ENCODE results near the gene ALG6.
"Not testable (repeated sequence)": the region's sequence is repeated elsewhere in the genome, so short reads cannot be mapped to it uniquely, and the experiment has no call there.

The ALG6 gene

DNA sequence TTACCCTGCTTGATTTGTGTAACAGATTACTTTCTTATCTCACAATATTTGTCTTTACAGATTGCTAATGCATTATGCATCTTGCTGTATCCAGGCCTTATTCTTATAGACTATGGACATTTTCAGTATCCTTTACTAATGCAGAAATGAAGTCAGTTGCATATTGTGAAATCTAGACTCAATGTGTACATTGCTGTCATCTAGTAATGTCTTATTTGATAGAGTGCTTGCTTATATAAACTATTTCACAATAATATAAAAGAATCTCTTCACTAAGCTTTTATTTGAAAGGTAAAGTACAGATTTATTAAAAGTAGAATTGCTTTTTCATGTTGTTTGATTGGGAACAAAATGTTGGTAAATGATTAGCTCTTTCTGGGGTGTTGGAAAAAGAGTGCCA, 39.6 kb downstream of the ALG6 start:
- CTCF ChIA-PET = no interaction called here
- no peaks in the 10 kb centered on the region for H3K27me3 ChIP-seq (replicated peaks in 2 of 5; ENCODE audit: control insufficient read depth in 4 of 5, insufficient read depth in 5 of 5, low read length in 4 of 5)
- H3K36me3 ChIP-seq (ENCODE audit: control insufficient read depth in 4 of 4, insufficient read depth in 4 of 4, low read length in 3 of 4) = peaks cover 0 to 11% (median 6%) of the 10 kb centered on the region in 4 experiments
- POLR2A ChIA-PET = no interaction called here
- no peaks in the 10 kb centered on the region for H3K4me1 ChIP-seq (ENCODE audit: control extremely low read depth in 1 of 4, control insufficient read depth in 4 of 4, insufficient read depth in 4 of 4, low read length in 3 of 4)
- DNase-seq = no peak
- H3K27ac ChIP-seq (ENCODE audit: insufficient read depth in 1 of 2, low read depth in 1 of 2, low read length in 2 of 2, poor library complexity in 1 of 2, severe bottlenecking in 2 of 2) = no peak overlapping the region
- H3K4me3 ChIP-seq (ENCODE audit: control insufficient read depth in 1 of 7, extremely low read depth in 1 of 7, insufficient read depth in 4 of 7, low read depth in 2 of 7, low read length in 6 of 7) = no peak overlapping the region
- H3K9me3 ChIP-seq (ENCODE audit: control extremely low read depth in 1 of 5, control insufficient read depth in 4 of 5, insufficient read depth in 2 of 5, low read depth in 1 of 5, low read length in 4 of 5) = no peaks in the 10 kb centered on the region

DNA sequence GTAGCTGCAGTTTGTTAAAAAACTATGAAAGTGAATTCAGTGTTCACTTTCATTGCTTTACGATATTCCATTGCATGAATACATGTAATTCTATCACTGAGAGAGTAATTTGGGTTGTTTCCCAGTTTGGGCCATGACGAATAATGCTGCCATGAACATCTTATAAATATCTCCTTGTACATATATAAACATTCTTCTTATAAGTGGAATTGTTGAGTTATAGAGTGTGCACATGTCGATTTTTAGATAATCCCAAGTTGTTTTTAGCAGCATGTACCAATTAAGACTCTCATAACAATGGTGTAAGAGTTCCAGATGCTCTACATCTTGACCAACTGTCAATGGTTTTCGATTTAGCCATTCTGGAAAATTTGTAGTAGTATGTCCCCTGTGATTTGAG, 40.9 kb downstream of the ALG6 start:
- H3K9me3 ChIP-seq (ENCODE audit: control extremely low read depth in 1 of 5, control insufficient read depth in 4 of 5, insufficient read depth in 2 of 5, low read depth in 1 of 5, low read length in 4 of 5) = no peaks in the 10 kb centered on the region
- H3K27ac ChIP-seq (ENCODE audit: insufficient read depth in 1 of 2, low read depth in 1 of 2, low read length in 2 of 2, poor library complexity in 1 of 2, severe bottlenecking in 2 of 2) = no peak overlapping the region
- H3K4me3 ChIP-seq (ENCODE audit: control insufficient read depth in 1 of 7, extremely low read depth in 1 of 7, insufficient read depth in 4 of 7, low read depth in 2 of 7, low read length in 6 of 7) = no peak overlapping the region
- WGBS (ENCODE audit: insufficient coverage) = 100% methylated on average over 1 of the region's 4 CpGs
- POLR2A ChIA-PET = no interaction called here
- no peaks in the 10 kb centered on the region for H3K27me3 ChIP-seq (replicated peaks in 2 of 5; ENCODE audit: control insufficient read depth in 4 of 5, insufficient read depth in 5 of 5, low read length in 4 of 5)
- CTCF ChIA-PET = no interaction called here
- H3K36me3 ChIP-seq (ENCODE audit: control insufficient read depth in 4 of 4, insufficient read depth in 4 of 4, low read length in 3 of 4) = peaks cover 3 to 14% (median 9%) of the 10 kb centered on the region in 4 experiments
- DNase-seq = no peak
- no peaks in the 10 kb centered on the region for H3K4me1 ChIP-seq (ENCODE audit: control extremely low read depth in 1 of 4, control insufficient read depth in 4 of 4, insufficient read depth in 4 of 4, low read length in 3 of 4)

DNA sequence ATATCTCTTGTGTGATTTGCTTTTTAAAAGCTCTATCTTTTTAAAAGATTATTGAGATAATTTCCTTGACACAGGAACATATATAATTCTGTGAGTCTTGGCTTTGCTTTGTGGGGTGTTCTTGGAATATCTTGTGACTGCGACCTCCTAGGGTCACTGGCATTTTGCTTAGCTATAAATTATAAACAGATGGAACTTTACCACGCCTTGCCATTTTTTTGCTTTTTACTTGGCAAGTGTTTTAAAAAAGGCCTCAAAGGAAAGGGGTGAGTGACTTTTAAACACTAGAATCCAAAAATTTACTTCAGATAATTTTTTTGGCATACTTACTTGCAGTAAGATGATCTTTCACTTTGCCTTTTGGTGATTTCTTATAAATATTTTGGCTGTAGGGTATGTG, 43.6 kb downstream of the ALG6 start:
- no CpG with 5 or more reads among the region's 2 CpGs for WGBS (ENCODE audit: insufficient coverage)
- no peak for DNase-seq
- no peak overlapping the region for H3K4me3 ChIP-seq (ENCODE audit: control insufficient read depth in 1 of 7, extremely low read depth in 1 of 7, insufficient read depth in 4 of 7, low read depth in 2 of 7, low read length in 6 of 7)
- no peaks in the 10 kb centered on the region for H3K27me3 ChIP-seq (replicated peaks in 2 of 5; ENCODE audit: control insufficient read depth in 4 of 5, insufficient read depth in 5 of 5, low read length in 4 of 5)
- H3K9me3 ChIP-seq (ENCODE audit: control extremely low read depth in 1 of 5, control insufficient read depth in 4 of 5, insufficient read depth in 2 of 5, low read depth in 1 of 5, low read length in 4 of 5) = no peaks in the 10 kb centered on the region
- no peaks in the 10 kb centered on the region for H3K4me1 ChIP-seq (ENCODE audit: control extremely low read depth in 1 of 4, control insufficient read depth in 4 of 4, insufficient read depth in 4 of 4, low read length in 3 of 4)
- POLR2A ChIA-PET = no interaction called here
- H3K36me3 ChIP-seq (ENCODE audit: control insufficient read depth in 4 of 4, insufficient read depth in 4 of 4, low read length in 3 of 4) = peaks cover 5 to 14% (median 10%) of the 10 kb centered on the region in 4 experiments
- H3K27ac ChIP-seq (ENCODE audit: insufficient read depth in 1 of 2, low read depth in 1 of 2, low read length in 2 of 2, poor library complexity in 1 of 2, severe bottlenecking in 2 of 2) = no peak overlapping the region
- CTCF ChIA-PET = interaction anchor here (0.7 to 1.7 kb wide), 2 partner anchors 13 to 135 kb away, joined by 3 to 5 read pairs; no protein-coding TSS in a partner anchor

DNA sequence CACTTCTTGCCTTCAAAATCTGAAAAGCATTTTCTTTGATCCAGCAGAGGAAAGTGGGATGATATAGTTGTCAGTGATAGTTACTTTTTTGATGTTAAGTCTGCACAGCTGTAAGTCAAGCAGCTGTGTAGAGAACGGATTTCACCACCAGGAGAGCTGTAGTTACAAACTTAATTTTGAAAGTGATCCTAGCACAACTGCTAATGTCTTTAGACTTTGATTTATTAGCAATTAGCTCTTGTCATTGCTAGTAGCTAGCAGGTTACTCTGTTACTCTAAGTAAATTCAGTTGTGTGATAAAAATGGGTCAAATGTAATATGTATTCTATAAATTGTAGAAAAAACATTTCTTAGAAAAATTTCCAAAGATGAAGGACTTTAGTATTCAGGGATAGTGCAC, 46.0 kb downstream of the ALG6 start:
- H3K27ac ChIP-seq (ENCODE audit: insufficient read depth in 1 of 2, low read depth in 1 of 2, low read length in 2 of 2, poor library complexity in 1 of 2, severe bottlenecking in 2 of 2) = no peak overlapping the region
- H3K9me3 ChIP-seq (ENCODE audit: control extremely low read depth in 1 of 5, control insufficient read depth in 4 of 5, insufficient read depth in 2 of 5, low read depth in 1 of 5, low read length in 4 of 5) = no peaks in the 10 kb centered on the region
- POLR2A ChIA-PET = no interaction called here
- H3K4me3 ChIP-seq (ENCODE audit: control insufficient read depth in 1 of 7, extremely low read depth in 1 of 7, insufficient read depth in 4 of 7, low read depth in 2 of 7, low read length in 6 of 7) = no peak overlapping the region
- H3K4me1 ChIP-seq (ENCODE audit: control extremely low read depth in 1 of 4, control insufficient read depth in 4 of 4, insufficient read depth in 4 of 4, low read length in 3 of 4) = no peaks in the 10 kb centered on the region
- no CpG with 5 or more reads among the region's 1 CpG for WGBS (ENCODE audit: insufficient coverage)
- CTCF ChIA-PET = interaction anchor here (1.1 kb wide), 2 partner anchors 26 to 82 kb away, joined by 3 read pairs; no protein-coding TSS in a partner anchor
- H3K36me3 ChIP-seq (ENCODE audit: control insufficient read depth in 4 of 4, insufficient read depth in 4 of 4, low read length in 3 of 4) = peaks cover 5 to 14% (median 9%) of the 10 kb centered on the region in 4 experiments
- no peak for DNase-seq
- H3K27me3 ChIP-seq (replicated peaks in 2 of 5; ENCODE audit: control insufficient read depth in 4 of 5, insufficient read depth in 5 of 5, low read length in 4 of 5) = no peaks in the 10 kb centered on the region

DNA sequence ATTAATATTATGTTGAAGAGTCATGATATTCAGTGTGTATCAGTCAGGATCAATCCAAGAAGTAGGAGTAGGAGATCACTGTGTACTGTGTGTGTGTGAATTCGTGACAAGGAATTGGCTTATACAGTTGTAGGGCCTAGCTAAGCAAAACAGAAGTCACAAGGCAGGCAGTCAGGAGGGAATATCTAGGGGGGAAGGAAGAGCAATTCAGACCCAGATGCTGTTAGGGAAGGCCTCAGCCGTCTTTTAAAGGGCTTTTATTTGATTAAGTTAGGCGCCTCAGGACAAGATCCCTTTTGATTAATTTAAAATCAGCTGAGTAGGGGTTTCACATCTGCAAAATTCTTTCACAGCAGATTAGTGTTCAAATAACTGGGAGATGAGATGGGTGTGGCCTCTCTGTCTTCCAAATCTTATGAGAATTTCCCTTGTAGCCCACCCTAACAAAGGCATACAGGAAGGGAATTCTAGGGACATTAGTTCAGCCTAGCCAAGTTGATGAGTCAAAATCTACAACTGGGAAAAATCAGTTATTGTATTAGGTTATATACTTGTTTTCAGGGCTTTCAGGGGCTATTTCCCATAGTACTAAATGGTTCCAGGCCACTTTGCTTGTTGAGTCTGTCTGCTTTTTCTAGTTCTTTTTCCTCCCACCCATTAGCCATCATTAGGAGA, 47.4 kb downstream of the ALG6 start:
- ChIA-PET CTCF (interaction anchor here (1.5 to 2.0 kb wide), 2 partner anchors 10 to 14 kb away, joined by 3 to 8 read pairs; no protein-coding TSS in a partner anchor), POLR2A (no interaction called here)
- no peaks in the 10 kb centered on the region for H3K9me3 ChIP-seq (ENCODE audit: control extremely low read depth in 1 of 5, control insufficient read depth in 4 of 5, insufficient read depth in 2 of 5, low read depth in 1 of 5, low read length in 4 of 5)
- H3K27me3 ChIP-seq (replicated peaks in 2 of 5; ENCODE audit: control insufficient read depth in 4 of 5, insufficient read depth in 5 of 5, low read length in 4 of 5) = no peaks in the 10 kb centered on the region
- H3K4me1 ChIP-seq (ENCODE audit: control extremely low read depth in 1 of 4, control insufficient read depth in 4 of 4, insufficient read depth in 4 of 4, low read length in 3 of 4) = no peaks in the 10 kb centered on the region
- no peak overlapping the region for H3K27ac ChIP-seq (ENCODE audit: insufficient read depth in 1 of 2, low read depth in 1 of 2, low read length in 2 of 2, poor library complexity in 1 of 2, severe bottlenecking in 2 of 2)
- 100% methylated on average over 3 of the region's 3 CpGs for WGBS (ENCODE audit: insufficient coverage)
- H3K36me3 ChIP-seq (ENCODE audit: control insufficient read depth in 4 of 4, insufficient read depth in 4 of 4, low read length in 3 of 4) = peaks cover 5 to 12% (median 7%) of the 10 kb centered on the region in 4 experiments
- DNase-seq = no peak
- no peak overlapping the region for H3K4me3 ChIP-seq (ENCODE audit: control insufficient read depth in 1 of 7, extremely low read depth in 1 of 7, insufficient read depth in 4 of 7, low read depth in 2 of 7, low read length in 6 of 7)

DNA sequence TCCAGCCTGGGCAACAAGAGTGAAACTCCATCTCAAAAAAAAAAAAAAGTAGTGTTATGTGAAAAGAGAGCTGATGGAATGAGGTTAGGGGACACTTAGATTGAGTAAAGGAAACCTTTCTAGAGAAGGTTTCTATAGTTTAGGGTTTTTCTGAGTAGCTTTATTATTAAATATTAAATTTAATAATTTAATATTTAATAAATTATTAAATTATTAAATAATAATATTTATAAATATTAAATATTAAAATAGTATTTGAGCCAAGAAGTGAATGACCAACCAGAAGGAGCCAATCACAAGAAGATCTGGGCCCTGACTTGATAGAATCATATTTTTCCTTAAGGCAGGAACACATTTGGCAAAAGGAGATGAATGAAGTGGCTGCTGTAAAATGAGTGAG, 50.7 kb downstream of the ALG6 start:
- POLR2A ChIA-PET = interaction anchor here (0.7 kb wide), 1 partner anchor 11 kb away, joined by 6 read pairs; no protein-coding TSS in a partner anchor
- CTCF ChIA-PET = interaction anchor here (1.3 kb wide), 1 partner anchor 13 kb away, joined by 4 read pairs; no protein-coding TSS in a partner anchor
- peaks cover 0 to 6% (median 4%) of the 10 kb centered on the region in 4 experiments for H3K36me3 ChIP-seq (ENCODE audit: control insufficient read depth in 4 of 4, insufficient read depth in 4 of 4, low read length in 3 of 4)
- no peaks in the 10 kb centered on the region for H3K4me1 ChIP-seq (ENCODE audit: control extremely low read depth in 1 of 4, control insufficient read depth in 4 of 4, insufficient read depth in 4 of 4, low read length in 3 of 4)
- no peaks in the 10 kb centered on the region for H3K27me3 ChIP-seq (replicated peaks in 2 of 5; ENCODE audit: control insufficient read depth in 4 of 5, insufficient read depth in 5 of 5, low read length in 4 of 5)
- H3K27ac ChIP-seq (ENCODE audit: insufficient read depth in 1 of 2, low read depth in 1 of 2, low read length in 2 of 2, poor library complexity in 1 of 2, severe bottlenecking in 2 of 2) = no peak overlapping the region
- H3K9me3 ChIP-seq (ENCODE audit: control extremely low read depth in 1 of 5, control insufficient read depth in 4 of 5, insufficient read depth in 2 of 5, low read depth in 1 of 5, low read length in 4 of 5) = no peaks in the 10 kb centered on the region
- no peak overlapping the region for H3K4me3 ChIP-seq (ENCODE audit: control insufficient read depth in 1 of 7, extremely low read depth in 1 of 7, insufficient read depth in 4 of 7, low read depth in 2 of 7, low read length in 6 of 7)
- no peak for DNase-seq

DNA sequence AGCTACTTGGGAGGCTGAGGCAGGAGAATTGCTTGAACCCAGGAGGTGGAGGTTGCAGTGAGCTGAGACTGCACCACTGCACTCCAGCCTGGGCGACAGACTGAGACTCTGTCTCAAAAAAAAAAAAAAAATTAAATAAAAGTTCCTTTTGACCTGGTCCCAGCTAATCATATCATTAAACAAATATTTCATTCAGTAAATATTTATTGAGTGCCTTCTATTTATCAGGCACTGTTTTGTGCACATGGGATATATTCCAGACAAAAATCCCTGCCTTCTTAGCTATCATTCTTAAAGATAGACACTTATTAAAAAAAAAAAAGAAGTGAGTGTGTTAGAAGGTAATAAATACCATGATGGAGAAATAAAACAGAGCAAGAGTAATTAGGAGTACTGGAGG, 53.3 kb downstream of the ALG6 start:
- H3K4me1 ChIP-seq (ENCODE audit: control extremely low read depth in 1 of 4, control insufficient read depth in 4 of 4, insufficient read depth in 4 of 4, low read length in 3 of 4); H3K4me3 ChIP-seq (ENCODE audit: control insufficient read depth in 1 of 7, extremely low read depth in 1 of 7, insufficient read depth in 4 of 7, low read depth in 2 of 7, low read length in 6 of 7); H3K36me3 ChIP-seq (ENCODE audit: control insufficient read depth in 4 of 4, insufficient read depth in 4 of 4, low read length in 3 of 4); DNase-seq; H3K27ac ChIP-seq (ENCODE audit: insufficient read depth in 1 of 2, low read depth in 1 of 2, low read length in 2 of 2, poor library complexity in 1 of 2, severe bottlenecking in 2 of 2); CTCF ChIA-PET; H3K27me3 ChIP-seq (replicated peaks in 2 of 5; ENCODE audit: control insufficient read depth in 4 of 5, insufficient read depth in 5 of 5, low read length in 4 of 5); H3K9me3 ChIP-seq (ENCODE audit: control extremely low read depth in 1 of 5, control insufficient read depth in 4 of 5, insufficient read depth in 2 of 5, low read depth in 1 of 5, low read length in 4 of 5): not testable (repeated sequence)
- WGBS (ENCODE audit: insufficient coverage) = no CpG with 5 or more reads among the region's 1 CpG
- POLR2A ChIA-PET = interaction anchor here (0.6 to 0.7 kb wide), 2 partner anchors 31 to 51 kb away, joined by 4 to 7 read pairs; no protein-coding TSS in a partner anchor

Data from common myeloid progenitor, CD34-positive (primary cell).